Upper lobe of left lung (tissue), 4 donors: Measurements from ENCODE around the gene FBXO27.

Experiments
- POLR2A ChIP-seq, 4 donors: fragments of 450-650 bp; IDR thresholded peaks; one replicate each; pipeline ENCODE4 v1.5.1; 2016 to 2017; ENCODE audit warnings: antibody characterized with exemption in 4 of 4, mild to moderate bottlenecking in 2 of 4
- POLR2AphosphoS5 ChIP-seq, 2 donors: sonication (generic); formaldehyde crosslinking; IDR thresholded peaks; one replicate each; pipeline ENCODE4 v1.5.1; 2017; ENCODE audit warnings: antibody characterized with exemption in 2 of 2
- TF ChIP-seq, protein P1 (sequence below), 6 experiments: fragments of 450-650 bp in 4 of 6; fragments of 200-600 bp in 2 of 6; sonication (generic) in 2 of 6; IDR thresholded peaks; one replicate each; pipeline ENCODE4 v1.5.1; 2016 to 2019; ENCODE audit warnings: antibody characterized with exemption in 6 of 6

DNA sequence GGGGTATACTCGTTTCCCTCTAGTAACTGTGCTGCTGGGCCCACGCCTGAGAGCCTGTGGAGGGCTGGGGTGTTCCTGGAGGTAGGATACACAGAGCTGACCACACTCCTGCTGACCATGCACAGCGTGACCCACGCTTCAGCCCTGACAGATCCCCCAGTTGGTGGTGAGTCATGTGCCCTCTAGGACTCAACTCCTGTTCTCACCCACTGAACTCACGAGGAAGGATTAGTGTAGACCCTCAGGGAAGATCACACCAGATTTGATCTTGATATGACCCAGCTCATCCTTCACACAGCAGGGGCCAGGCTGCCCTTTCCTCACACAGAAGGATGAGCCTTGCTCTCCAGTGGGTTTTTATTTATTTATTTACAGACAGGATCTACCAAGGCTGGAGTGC, 38.5 kb upstream of the FBXO27 start:
- TF ChIP-seq, protein P1, sequence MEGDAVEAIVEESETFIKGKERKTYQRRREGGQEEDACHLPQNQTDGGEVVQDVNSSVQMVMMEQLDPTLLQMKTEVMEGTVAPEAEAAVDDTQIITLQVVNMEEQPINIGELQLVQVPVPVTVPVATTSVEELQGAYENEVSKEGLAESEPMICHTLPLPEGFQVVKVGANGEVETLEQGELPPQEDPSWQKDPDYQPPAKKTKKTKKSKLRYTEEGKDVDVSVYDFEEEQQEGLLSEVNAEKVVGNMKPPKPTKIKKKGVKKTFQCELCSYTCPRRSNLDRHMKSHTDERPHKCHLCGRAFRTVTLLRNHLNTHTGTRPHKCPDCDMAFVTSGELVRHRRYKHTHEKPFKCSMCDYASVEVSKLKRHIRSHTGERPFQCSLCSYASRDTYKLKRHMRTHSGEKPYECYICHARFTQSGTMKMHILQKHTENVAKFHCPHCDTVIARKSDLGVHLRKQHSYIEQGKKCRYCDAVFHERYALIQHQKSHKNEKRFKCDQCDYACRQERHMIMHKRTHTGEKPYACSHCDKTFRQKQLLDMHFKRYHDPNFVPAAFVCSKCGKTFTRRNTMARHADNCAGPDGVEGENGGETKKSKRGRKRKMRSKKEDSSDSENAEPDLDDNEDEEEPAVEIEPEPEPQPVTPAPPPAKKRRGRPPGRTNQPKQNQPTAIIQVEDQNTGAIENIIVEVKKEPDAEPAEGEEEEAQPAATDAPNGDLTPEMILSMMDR (IDR thresholded peaks at IDR 0.05): no peak
- TF ChIP-seq POLR2AphosphoS5 (IDR thresholded peaks at IDR 0.05): no peak
- no peak for TF ChIP-seq POLR2A (IDR thresholded peaks at IDR 0.05)
